ENCODE results near the gene NHLRC4. TPM values are rescaled to one million over a fixed set of nuclear protein-coding genes. Genes with fewer than 3 reads are reported as not detected.
A peak's percentile ranks its signal among the peaks of the same experiment; 100 is the strongest.

Gene NHLRC4
- total and polyA plus RNA-seq, 7 donors = 0.06 to 0.39 (median 0.27) TPM; not detected in 1

- intact Hi-C loops (cut with DNase I) = no loop called here
- peak overlapping the region; percentile 97 for H3K27ac ChIP-seq
- no peaks in the 10 kb centered on the region for H3K36me3 ChIP-seq (ENCODE audit: insufficient read depth in 1 of 2, low read depth in 1 of 2)
- 40 to 56% (median 49%) methylated on average over 14 of the region's 14 CpGs for WGBS, 3 donors
- no peaks in the 10 kb centered on the region for H3K9me3 ChIP-seq
- H3K4me1 ChIP-seq = peaks cover 41% of the 10 kb centered on the region
- H3K4me3 ChIP-seq = peak overlapping the region; percentile 86
- H3K27me3 ChIP-seq (ENCODE audit: insufficient read depth in 3 of 3, low read length in 2 of 3) = no peaks in the 10 kb centered on the region
- ATAC-seq (peak in 1 of 4 donors; percentile 6), DNase-seq (peak in 1 of 2 donors; percentile 60)
- TF ChIP-seq CTCF (IDR thresholded peaks at IDR 0.05) = no peak
Observed at GRCh38 chr16:586645-587590, 20.1 kb downstream of the NHLRC4 start.

- ATAC-seq (no peak), DNase-seq (peak in 1 of 2 donors; percentile 75)
- peak overlapping the region; percentile 97 for H3K27ac ChIP-seq
- peak overlapping the region; percentile 86 for H3K4me3 ChIP-seq
- peaks cover 53% of the 10 kb centered on the region for H3K4me1 ChIP-seq
- no peaks in the 10 kb centered on the region for H3K9me3 ChIP-seq
- H3K36me3 ChIP-seq (ENCODE audit: insufficient read depth in 1 of 2, low read depth in 1 of 2) = no peaks in the 10 kb centered on the region
- WGBS, 3 donors = 0 to 1% (median 1%) methylated on average over 20 to 21 of the region's 21 CpGs
- TF ChIP-seq CTCF (IDR thresholded peaks at IDR 0.05) = no peak
- intact Hi-C loops (cut with DNase I) = no loop called here
- H3K27me3 ChIP-seq (ENCODE audit: insufficient read depth in 3 of 3, low read length in 2 of 3) = no peaks in the 10 kb centered on the region
Observed at GRCh38 chr16:588639-588888, 21.8 kb downstream of the NHLRC4 start.

GRCh38 chr16:588889-589657, 22.3 kb downstream of the NHLRC4 start:
- DNase-seq (peak; percentile 98 to 99), ATAC-seq (peak; percentile 78 to 84 (median 81))
- TF ChIP-seq CTCF (IDR thresholded peaks at IDR 0.05) = no peak
- no peaks in the 10 kb centered on the region for H3K9me3 ChIP-seq
- H3K4me3 ChIP-seq = peak overlapping the region; percentile 86
- peak overlapping the region; percentile 97 for H3K27ac ChIP-seq
- no peaks in the 10 kb centered on the region for H3K36me3 ChIP-seq (ENCODE audit: insufficient read depth in 1 of 2, low read depth in 1 of 2)
- peaks cover 58% of the 10 kb centered on the region for H3K4me1 ChIP-seq
- intact Hi-C loops (cut with DNase I) = no loop called here
- H3K27me3 ChIP-seq (ENCODE audit: insufficient read depth in 3 of 3, low read length in 2 of 3) = no peaks in the 10 kb centered on the region
- WGBS, 3 donors = 1% methylated on average over 76 to 107 of the region's 107 CpGs

GRCh38 chr16:589658-590187, 22.9 kb downstream of the NHLRC4 start, which contains the start of gene RAB40C:
Gene RAB40C, plus strand, starts transcription at chr16:590066. Its CDS starts 226 bp downstream, at chr16:590292.
- no peaks in the 10 kb centered on the region for H3K27me3 ChIP-seq (ENCODE audit: insufficient read depth in 3 of 3, low read length in 2 of 3)
- H3K4me1 ChIP-seq = peaks cover 63% of the 10 kb centered on the region
- intact Hi-C loops (cut with DNase I) = loop anchor here (5.0 kb wide), 2 partner anchors 38 to 43 kb away; partner anchors contain the start of gene WFIKKN1 (in 1 of the 2)
- WGBS, 3 donors = 1 to 2% (median 1%) methylated on average over 18 to 67 of the region's 67 CpGs
- H3K36me3 ChIP-seq (ENCODE audit: insufficient read depth in 1 of 2, low read depth in 1 of 2) = peaks cover 0 to 4% of the 10 kb centered on the region in 2 donors
- DNase-seq (peak; percentile 99 to 100), ATAC-seq (peak; percentile 81 to 88 (median 82))
- peak within 1 kb of the TSS; percentile 96 for H3K4me3 ChIP-seq
- peak within 1 kb of the TSS; percentile 97 for H3K27ac ChIP-seq
- no peak for TF ChIP-seq CTCF (IDR thresholded peaks at IDR 0.05)
- no peaks in the 10 kb centered on the region for H3K9me3 ChIP-seq

All from psoas muscle (tissue), 8 donors.